ENCODE results near the gene TFPI.
"Not testable (repeated sequence)": the region's sequence is repeated elsewhere in the genome, so short reads cannot be mapped to it uniquely, and the experiment has no call there.

Gene TFPI

DNA sequence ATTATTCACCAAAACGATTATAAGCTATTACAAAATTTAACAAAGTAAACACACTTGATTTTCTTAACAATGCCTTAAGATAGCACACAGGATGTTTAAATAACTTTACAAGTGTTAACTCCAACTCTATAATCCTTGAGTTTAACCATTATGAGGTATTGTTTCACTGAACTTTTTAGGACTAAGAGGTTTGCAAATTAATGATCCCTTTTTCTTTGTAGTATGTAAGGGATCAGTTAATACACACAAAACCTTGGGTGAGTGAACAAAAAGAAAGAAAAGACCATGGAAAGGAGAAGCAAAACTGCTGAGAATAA lies 21.5 kb upstream of the TFPI start:
- no peak for DNase-seq
- TF ChIP-seq CTCF (IDR thresholded peaks at IDR 0.05; ENCODE audit: low read depth, low read length) = no peak
- Histone ChIP-seq H3K4me3 (ENCODE audit: low read depth, low read length) (no peak overlapping the region), H3K27ac (no peak overlapping the region), H3K27me3 (ENCODE audit: insufficient read depth, low read depth, severe bottlenecking) (no peaks in the 10 kb centered on the region), H3K9me3 (ENCODE audit: severe bottlenecking) (peaks cover 3% of the 10 kb centered on the region), H3K36me3 (no peaks in the 10 kb centered on the region)

GRCh38 chr2:187574969-187575750 lies 20.9 kb upstream of the TFPI start:
- no peak for TF ChIP-seq CTCF (IDR thresholded peaks at IDR 0.05; ENCODE audit: low read depth, low read length)
- H3K27me3 ChIP-seq (ENCODE audit: insufficient read depth, low read depth, severe bottlenecking) = no peaks in the 10 kb centered on the region
- no peak for DNase-seq
- H3K27ac ChIP-seq = no peak overlapping the region
- no peaks in the 10 kb centered on the region for H3K36me3 ChIP-seq
- H3K4me3 ChIP-seq (ENCODE audit: low read depth, low read length) = no peak overlapping the region
- peaks cover 3% of the 10 kb centered on the region for H3K9me3 ChIP-seq (ENCODE audit: severe bottlenecking)

- Histone ChIP-seq H3K27me3 (ENCODE audit: insufficient read depth, low read depth, severe bottlenecking) (no peaks in the 10 kb centered on the region), H3K4me3 (ENCODE audit: low read depth, low read length) (no peak overlapping the region), H3K9me3 (ENCODE audit: severe bottlenecking) (peaks cover 3% of the 10 kb centered on the region), H3K36me3 (no peaks in the 10 kb centered on the region), H3K27ac (no peak overlapping the region)
- no peak for DNase-seq
- no peak for TF ChIP-seq CTCF (IDR thresholded peaks at IDR 0.05; ENCODE audit: low read depth, low read length)
Observed at GRCh38 chr2:187573722-187574121, 19.5 kb upstream of the TFPI start.

DNA sequence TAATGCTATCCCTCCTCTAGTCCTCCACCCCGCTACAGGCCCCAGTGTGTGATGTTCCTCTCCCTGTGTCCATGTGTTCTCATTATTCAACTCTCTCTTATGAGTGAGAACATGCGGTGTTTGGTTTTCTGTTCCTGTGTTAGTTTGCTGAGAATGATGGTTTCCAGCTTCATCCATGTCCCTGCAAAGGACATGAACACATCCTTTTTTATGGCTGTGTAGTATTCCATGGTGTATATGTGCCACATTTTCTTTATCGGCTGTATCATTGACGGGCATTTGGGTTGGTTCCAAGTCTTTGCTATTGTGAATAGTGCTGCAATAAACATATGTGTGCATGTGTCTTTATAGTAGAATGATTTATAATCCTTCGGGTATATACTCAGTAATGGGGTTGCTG lies 17.8 kb upstream of the TFPI start:
- not testable (repeated sequence) for H3K9me3 ChIP-seq (ENCODE audit: severe bottlenecking); DNase-seq; H3K27ac ChIP-seq; H3K36me3 ChIP-seq; H3K4me3 ChIP-seq (ENCODE audit: low read depth, low read length); H3K27me3 ChIP-seq (ENCODE audit: insufficient read depth, low read depth, severe bottlenecking)

GRCh38 chr2:187569571-187569970 lies 15.3 kb upstream of the TFPI start:
- Histone ChIP-seq H3K4me3 (ENCODE audit: low read depth, low read length) (no peak overlapping the region), H3K27me3 (ENCODE audit: insufficient read depth, low read depth, severe bottlenecking) (no peaks in the 10 kb centered on the region), H3K36me3 (no peaks in the 10 kb centered on the region), H3K27ac (no peak overlapping the region), H3K9me3 (ENCODE audit: severe bottlenecking) (peaks cover 3% of the 10 kb centered on the region)
- no peak for TF ChIP-seq CTCF (IDR thresholded peaks at IDR 0.05; ENCODE audit: low read depth, low read length)
- no peak for DNase-seq

GRCh38 chr2:187569042-187569441 lies 14.8 kb upstream of the TFPI start:
- no peaks in the 10 kb centered on the region for H3K27me3 ChIP-seq (ENCODE audit: insufficient read depth, low read depth, severe bottlenecking)
- DNase-seq = no peak
- no peak for TF ChIP-seq CTCF (IDR thresholded peaks at IDR 0.05; ENCODE audit: low read depth, low read length)
- H3K4me3 ChIP-seq (ENCODE audit: low read depth, low read length) = no peak overlapping the region
- no peak overlapping the region for H3K27ac ChIP-seq
- H3K36me3 ChIP-seq = no peaks in the 10 kb centered on the region
- H3K9me3 ChIP-seq (ENCODE audit: severe bottlenecking) = peaks cover 3% of the 10 kb centered on the region
